ENCODE data around the gene OR2AT4.
"Not testable (repeated sequence)": the region's sequence is repeated elsewhere in the genome, so short reads cannot be mapped to it uniquely, and the experiment has no call there.

OR2AT4 gene

DNA sequence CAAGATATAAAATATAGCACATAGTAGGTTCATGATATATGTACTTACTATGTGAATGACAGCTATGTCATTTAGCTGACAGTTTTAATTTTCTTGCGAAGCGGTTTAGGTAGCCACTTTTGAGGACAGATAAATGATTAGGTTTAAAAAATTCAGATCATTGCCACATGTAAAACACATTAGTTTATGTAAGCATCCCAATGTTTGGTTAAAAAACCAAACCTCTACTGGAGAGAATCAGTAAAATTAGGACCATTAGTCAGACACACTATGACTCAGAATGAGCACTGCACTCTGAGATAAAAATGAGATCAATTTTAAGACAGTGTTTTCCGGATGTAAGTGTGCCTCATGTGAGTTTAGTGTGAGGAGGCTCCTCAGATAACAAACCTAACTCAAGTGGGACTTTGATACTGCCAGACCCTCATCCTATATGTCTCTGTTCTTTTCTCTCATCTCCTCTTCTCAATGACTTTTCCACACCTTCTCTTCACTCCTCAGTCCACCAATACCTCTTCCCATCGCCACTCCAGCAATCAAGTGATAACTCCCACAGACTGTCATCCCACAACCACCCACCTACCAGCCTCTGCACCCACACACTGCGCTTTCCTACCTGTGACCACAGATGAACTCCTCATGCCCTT is 6.8 kb upstream of the OR2AT4 start:
- DNase-seq (ENCODE audit: low read depth in 2 of 2): no peak

DNA sequence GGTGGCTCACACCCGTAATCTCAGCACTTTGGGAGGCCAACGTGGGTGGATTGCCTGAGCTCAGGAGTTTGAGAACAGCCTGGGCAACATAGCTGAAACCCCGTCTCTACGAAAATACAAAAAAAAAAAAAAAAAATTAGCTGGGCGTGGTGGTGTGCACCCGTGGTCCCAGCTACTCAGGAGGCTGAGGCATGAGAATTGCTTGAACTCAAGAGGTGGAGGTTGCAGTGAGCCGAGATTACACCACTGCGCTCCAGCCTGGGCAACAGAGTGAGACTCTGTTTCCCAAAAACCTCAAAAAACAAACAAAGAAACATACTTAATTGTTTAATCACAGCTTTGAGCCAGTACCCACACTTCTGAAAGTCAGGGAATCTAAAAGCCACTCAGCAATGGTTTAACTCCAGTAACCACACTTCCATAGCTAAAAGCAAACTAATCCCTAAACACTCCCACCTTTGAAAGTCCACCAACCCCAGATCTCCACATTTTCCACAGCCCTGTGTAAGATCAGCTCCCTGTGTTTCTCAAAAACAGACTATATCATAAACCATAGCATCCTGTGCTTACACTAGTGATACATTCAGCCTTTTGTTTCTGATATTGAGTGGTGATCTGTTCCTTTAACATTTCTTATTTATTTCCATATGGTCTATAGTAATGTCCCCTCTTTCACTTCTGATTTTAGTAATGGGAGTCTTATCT is 4.9 kb upstream of the OR2AT4 start:
- no peak for DNase-seq (ENCODE audit: low read depth in 2 of 2)

DNA sequence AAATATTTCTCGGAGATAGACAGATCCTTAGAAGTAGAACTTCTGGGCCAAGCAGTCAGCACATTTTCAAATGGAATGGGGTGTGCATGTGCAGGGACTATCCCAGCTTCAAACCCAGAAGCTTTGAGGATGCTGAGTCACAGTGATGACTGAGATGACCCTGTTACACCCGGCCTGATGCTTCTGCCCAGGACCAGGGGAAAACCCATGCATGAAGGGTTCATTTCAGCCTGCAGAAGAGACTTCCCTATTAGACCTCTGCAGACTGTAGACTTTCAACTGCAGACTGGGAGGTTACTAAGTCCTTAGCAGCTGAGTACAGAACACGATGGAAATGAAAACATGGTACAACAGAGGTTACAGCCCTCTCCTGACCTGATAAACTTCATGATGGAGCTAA is 3.6 kb upstream of the OR2AT4 start:
- DNase-seq (ENCODE audit: low read depth in 2 of 2): no peak

DNA sequence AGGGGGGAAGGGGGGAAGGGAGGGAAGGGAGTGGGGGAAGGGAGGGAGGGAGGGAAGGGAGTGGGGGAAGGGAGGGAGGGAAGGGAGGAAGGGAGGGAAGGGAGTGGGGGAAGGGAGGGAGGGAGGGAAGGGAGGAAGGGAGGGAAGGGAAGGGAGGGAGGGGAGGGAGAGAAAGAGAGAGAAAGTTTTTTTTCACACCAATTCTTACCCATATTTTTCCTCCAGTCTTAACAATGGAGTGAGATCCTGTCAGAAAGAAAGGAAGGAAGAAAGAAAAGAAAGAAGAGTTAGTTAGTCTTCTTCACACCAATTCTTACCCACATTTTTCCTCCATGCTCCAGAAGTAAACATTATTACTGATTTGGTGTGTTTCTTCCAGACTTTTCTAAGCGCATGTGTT is 3.0 kb upstream of the OR2AT4 start:
- DNase-seq (ENCODE audit: low read depth in 2 of 2): no peak

DNA sequence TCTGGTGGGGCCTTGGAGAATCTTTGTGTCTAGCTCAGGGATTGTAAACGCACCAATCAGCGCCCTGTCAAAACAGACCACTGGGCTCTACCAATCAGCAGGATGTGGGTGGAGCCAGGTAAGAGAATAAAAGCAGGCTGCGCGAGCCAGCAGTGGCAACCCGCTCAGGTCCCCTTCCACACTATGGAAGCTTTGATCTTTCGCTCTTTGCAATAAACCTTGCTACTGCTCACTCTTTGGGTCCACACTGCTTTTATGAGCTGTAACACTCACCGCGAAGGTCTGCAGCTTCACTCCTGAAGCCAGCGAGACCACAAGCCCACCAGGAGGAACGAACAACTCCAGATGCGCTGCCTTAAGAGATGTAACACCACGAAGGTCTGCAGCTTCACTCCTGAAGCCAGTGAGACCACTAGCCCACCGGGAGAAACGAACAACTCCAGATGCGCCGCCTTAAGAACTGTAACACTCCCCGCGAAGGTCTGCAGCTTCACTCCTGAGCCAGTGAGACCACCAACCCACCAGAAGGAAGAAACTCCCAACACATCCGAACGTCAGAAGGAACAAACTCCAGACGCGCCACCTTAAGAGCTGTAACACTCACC is 2.3 kb upstream of the OR2AT4 start:
- DNase-seq (ENCODE audit: low read depth in 2 of 2): not testable (repeated sequence)

DNA sequence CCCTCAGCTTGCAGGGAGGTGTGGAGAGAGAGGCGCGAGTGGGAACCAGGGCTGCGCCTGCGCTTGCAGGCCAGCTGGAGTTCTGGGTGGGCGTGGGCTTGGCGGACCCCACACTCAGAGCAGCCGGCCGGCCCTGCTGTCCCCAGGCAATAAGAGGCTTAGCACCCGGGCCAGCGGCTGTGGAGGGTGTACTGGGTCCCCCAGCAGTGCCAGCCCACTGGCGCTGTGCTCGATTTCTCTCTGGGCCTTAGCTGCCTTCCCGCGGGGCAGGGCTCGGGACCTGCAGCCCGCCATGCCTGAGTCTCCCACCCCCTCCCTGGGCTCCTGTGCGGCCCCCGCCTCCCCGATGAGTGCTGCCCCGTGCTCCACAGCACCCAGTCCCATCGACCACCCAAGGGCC is 1.5 kb upstream of the OR2AT4 start:
- not testable (repeated sequence) for DNase-seq (ENCODE audit: low read depth in 2 of 2)

DNA sequence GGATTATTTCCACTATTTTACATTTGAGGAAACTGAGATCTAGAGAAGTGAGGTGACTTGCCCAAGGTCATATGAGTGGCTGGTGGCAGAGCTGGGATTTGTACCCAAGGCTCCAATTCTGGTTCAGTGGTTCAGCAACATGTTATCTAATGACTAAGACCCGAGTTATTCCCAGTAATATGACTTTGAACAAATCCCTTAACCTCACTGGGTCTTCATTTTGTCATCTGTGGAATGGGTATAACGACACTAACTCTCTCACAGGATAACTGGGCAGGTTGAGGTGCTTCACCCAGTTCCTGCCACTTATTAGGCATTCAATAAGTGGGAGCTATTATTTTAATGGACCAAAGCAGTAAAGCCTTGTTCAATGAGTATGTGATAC is 489 bp upstream of the OR2AT4 start:
- DNase-seq (ENCODE audit: low read depth in 2 of 2): no peak

DNA sequence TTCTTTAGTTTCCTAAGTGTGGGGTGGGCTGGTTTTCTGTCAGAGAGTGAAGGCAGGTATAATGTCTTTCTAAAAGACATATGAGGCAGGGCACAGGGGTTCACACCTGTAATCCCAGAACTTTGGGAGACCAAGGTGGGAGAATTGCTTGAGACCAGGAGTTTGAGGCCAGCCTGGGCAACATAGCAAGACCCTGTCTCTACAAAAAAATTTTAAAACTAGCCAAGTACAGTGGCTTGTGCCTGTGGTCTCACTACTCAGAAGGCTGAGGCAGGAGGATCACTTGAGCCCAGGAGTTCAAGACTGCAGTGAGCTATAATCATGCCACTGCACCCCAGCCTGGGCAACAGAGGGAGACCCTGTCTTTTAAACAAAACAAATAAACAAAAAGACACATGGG is 2.3 kb downstream of the OR2AT4 start:
- not testable (repeated sequence) for DNase-seq (ENCODE audit: low read depth in 2 of 2)

DNA sequence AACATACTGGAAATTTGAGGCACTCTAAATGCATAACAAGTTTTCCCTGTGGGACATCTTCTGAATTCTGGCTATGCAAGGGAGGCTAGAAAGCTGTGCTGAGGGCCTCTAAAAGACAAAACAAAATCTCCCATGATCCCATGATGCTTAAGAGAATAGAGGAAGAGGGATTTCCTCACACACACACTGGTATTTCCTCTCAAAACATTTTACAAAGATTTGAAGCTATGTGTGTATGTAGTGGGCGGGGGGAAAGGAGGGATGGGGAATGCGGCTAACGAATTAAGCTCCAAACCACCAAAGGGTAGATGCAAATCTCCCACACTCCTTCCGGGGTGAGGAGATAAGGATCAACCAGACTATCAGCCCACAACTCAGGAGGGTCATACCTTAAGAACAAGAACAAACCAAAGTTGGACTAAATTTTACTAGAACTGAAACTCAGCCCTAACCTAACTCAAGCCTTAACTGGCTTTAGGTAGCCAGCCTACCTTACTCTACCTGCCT is 6.0 kb downstream of the OR2AT4 start:
- DNase-seq (ENCODE audit: low read depth in 2 of 2): no peak

DNA sequence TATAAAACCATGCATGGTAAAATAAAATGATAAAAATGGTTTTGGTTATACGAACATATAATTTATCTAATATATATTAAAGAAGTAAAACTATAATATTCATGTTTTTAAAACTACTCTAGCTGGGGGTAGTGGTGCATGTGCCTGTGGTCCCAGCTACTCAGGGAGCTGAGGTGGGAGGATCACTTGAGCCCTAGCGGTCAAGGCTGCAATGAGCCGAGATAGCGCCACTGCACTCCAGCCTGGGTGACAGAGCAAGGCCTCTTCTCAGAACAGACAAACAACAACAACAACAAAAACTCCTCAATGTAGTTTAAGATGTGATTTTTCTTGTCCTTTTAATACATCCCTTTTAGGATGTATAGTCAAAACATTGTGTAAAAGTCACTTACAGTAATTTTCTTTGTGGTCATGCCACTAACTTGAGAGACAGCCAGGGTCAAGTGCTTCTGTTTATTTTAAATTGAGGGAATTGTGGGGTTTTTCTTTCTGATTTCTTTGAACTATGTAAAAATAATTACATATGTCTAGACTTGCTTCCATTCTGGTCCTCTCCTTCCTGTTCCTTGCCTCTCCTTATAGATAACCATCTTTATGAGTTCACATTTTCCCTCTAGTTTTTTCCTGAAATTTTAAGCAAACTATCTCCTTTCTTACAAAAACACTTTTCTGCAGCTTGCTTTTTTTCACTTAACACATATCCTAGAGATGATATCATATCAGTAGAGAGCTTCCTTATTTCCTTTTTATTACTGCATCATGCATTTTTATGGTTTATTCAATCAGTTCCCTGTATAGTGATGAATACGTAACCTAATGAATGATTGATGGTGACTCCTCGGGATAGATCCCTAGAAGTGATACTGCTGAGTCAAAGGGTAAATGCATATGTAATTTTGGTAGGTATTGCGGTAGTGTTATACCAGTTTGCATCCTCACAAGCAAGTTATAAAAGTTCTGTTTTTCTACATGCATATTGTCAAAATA is 9.1 kb downstream of the OR2AT4 start:
- DNase-seq (ENCODE audit: low read depth in 2 of 2): no peak

DNA sequence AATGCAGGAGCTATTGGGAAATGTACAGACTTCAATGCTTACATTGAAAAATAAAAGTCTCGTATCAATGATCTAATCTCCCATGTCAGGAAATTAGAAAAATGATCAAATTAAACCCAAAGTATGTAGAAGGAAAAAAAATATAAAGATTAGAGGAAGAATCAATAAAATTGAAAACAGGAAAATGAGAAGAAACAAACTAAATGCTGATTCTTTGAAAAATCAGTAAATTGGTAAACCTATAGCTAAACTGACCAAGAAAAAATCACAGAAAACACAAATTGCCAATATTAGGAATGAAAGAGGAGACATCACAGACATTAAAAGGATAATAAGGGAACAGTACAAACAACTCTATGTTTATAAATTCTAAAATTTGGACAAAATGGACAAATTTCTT is 11.8 kb downstream of the OR2AT4 start:
- DNase-seq (ENCODE audit: low read depth in 2 of 2): no peak

DNA sequence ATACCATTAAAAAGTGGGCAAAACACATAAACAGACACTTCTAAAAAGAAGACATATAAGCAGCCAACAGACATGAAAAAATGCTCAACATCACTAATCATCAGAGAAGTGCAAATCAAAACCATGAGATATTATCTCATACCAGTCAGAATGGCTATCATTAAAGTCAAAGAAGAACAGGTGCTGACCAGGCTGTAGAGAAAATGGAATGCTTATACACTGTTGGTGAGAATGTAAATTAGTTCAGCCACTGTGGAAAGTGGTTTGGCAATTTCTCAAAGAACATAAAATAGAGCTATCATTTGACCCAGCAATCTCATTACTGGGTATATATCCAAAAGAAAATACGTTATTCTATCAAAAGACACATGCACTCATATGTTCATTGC is 13.5 kb downstream of the OR2AT4 start:
- no peak for DNase-seq (ENCODE audit: low read depth in 2 of 2)

DNA sequence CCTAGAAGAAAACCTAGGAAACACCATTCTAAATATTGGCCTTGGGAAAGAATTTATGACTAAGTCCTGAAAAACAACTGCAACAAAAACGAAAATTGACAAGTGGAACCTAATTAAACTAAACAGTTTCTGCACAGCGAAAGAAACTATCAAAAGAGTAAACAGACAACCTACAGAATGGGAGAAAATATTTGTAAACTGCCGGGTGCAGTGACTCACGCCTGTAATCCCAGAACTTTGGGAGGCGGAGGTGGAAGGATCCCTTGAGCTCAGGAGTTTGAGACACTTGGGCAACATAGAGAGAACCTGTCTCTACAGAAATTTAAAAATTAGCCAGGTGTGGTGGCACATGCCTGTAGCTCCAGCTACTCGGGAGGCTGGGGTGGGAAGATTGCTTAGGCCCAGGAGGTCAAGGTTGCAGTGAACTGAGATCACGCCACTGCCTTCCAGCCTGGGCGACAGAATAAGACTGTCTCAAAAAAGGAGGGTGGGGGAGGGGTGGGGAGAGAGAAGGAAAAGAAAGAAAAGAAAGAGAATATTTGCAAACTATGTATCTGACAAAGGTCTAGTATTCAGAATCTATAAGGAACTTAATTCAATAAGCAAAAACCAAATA is 14.0 kb downstream of the OR2AT4 start:
- no peak for DNase-seq (ENCODE audit: low read depth in 2 of 2)

DNA sequence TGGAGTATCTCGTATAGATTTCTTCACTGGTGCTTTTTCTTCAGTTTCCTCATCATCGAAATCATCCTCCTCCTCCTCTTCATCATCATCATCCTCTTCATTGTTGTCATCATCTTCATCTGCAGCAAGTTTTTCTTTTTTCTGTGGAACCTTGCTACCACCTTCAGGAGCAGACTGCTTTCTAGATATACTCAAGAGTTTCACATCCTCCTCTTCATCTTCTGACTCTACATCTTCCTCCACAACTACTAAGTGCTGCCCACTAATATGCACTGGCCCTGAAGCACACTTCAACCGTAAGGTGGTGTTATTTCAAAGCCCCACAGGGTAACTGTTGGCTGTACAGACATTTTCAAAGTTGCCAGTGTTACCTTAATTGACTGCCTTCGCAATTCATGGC is 17.1 kb downstream of the OR2AT4 start:
- DNase-seq (ENCODE audit: low read depth in 2 of 2): no peak

DNA sequence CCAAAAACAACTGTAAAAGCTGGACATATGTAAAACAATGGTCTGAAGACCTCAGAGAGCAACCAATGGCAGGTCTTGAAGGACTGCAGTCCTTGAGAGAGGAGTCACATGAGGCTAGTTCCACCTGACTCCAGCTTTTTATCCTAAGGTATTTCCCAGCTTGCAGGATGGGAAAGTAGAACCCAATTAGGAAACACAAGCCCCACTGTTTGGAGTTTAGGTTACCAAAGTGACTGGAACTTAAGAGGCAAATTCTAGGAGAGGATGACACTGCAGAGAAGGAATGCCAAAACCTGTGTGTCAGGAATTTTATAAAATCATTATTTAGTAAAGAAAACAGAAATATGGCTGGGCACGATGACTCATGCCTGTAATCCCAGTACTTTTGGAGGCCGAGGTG is 18.4 kb downstream of the OR2AT4 start:
- no peak for DNase-seq (ENCODE audit: low read depth in 2 of 2)

DNA sequence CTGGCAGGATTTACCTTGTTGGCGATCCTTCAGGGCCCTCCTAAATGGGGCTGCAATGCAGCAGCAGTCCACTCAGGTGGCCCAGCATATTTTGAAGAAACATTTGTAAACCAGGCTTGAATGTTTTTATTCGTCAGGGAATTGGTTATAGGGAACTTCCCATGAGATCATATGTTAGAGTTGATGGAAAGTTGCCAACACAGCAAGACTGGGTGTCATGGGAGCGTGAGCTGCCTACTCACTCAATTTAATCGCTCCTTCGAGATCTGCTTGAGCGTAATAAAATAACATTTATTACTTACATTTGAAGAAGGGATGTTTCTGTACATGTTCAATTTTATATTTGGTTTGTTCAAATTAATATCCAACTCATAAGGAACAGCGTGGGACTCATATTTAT is 19.4 kb downstream of the OR2AT4 start:
- DNase-seq (ENCODE audit: low read depth in 2 of 2): no peak

DNA sequence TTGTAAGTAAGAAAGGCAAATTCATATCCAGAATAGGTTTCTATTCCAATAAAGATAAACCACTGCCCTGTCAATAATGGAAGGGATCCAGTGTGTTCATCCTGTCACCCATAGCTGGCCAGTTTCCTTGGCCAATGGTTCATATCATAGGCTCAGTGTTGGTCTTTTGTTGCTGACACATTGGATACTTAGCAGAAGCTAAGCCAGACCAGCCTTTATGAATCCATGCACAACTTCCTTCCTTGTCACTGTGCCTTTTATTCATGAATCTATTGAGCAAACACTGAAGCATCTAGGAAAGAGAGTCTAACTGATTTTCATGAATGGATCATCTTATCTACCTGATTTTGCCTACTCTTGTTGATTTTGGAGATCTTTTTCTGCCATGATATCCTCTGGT is 20.0 kb downstream of the OR2AT4 start:
- no peak for DNase-seq (ENCODE audit: low read depth in 2 of 2)

DNA sequence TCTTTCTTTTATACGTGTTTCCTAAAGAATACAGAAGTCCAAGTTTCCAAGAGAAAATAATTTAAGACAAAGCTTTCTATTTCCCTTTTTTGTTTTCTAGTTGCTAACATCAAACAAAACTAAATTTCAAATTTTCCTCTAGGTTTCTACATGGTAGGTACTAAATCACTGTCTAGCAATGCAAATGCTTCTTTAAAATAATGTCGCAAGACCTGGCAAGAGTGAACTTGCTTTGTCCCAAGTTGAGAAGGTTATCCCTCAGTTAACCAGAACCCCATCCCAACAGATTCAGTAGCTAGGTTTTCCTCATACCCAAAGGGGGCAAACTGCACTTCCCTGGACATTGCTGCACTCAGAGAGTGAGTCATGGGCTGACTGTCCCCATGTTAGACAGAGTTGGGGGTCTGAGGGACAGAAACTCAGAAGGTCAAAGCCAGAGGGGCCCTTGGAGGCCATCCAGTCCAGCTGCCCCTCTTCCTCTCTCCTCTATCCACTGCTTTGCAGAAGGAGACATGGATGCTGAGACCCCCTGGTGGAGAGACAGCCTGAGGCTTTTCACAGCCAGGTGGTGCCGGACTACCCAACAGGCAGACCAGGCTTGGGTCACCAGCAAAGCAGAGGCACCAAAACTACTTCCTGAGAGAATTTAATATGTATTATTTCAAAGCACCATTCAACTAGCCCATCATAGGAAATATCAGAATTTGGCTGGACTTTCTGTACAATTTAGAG is 23.1 kb downstream of the OR2AT4 start:
- no peak for DNase-seq (ENCODE audit: low read depth in 2 of 2)

DNA sequence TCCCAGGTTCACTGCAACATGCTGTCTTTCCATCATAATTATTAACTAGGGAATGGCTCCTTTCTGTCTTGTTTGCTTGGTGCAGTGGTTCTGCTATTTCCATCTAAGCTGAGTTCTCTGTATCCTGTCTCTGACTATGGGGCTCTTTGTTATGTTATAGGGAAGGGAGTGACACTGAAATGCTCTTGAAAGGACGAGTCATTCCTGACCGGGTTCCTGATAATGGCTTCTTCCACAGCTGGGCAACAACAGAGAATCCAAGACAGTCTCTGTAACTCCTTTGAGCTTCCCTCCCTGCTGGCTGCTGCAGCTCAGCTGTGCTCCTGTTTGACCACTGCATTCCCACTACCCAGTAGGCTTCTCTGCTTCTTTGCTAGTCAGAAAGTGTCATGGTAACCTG is 24.1 kb downstream of the OR2AT4 start:
- no peak for DNase-seq (ENCODE audit: low read depth in 2 of 2)

DNA sequence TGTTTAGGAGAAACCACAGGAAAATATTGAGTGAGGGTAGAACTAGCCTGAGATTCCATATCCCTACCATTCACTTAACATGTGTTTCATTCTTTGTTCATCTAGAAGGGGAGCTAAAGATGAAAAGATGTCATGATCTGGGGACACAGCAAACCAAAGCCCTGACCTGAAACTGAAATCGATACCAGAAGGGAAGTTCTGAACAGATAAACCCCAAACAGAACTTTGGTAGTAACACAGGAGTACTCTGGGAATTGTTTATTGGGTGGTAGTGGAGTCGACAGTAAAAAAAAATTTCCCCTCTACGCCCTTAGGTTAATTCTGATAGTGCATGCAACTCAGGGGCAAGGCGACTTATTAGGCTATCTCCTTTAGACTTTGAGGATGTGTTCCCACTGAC is 27.2 kb downstream of the OR2AT4 start:
- DNase-seq (ENCODE audit: low read depth in 2 of 2): no peak

DNA sequence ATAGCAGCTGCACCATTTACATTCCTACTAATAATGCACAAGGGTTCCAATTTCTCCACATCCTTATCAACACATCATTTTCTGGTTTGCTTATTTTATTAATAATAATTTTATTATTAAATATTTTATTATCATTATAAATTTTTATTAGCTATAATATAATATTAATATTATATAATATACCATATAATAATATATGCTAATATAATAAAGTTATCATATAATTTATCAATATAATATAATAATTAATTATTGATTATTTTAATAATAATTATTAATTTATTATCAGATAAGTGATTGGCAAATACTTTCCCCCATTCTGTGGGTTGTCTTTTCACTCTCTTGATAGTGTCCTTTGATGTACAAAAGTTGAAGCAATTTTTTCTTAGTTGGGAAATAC is 27.7 kb downstream of the OR2AT4 start:
- no peak for DNase-seq (ENCODE audit: low read depth in 2 of 2)

Data from stimulated activated CD4-positive, alpha-beta T cell treated with anti-CD3 and anti-CD28 coated beads, Interleukin-1b, Interleukin-23, amount 100 ng/mL, for 1 hour (primary cell).